ENCODE measurements around the gene FAHD2B. TPM values are rescaled to one million over a fixed set of nuclear protein-coding genes. Genes with fewer than 3 reads are reported as not detected.
"Not testable (repeated sequence)": the region's sequence is repeated elsewhere in the genome, so short reads cannot be mapped to it uniquely, and the experiment has no call there.

FAHD2B gene
- total RNA-seq (7.3 and 8.7 TPM in 2 replicates), polyA plus RNA-seq (3.3 and 5.2 TPM in 2 replicates), polyA minus RNA-seq (ENCODE audit: low replicate concordance) (1.6 and 9.9 TPM in 2 replicates)
- 5.8 and 8.6 TPM in 2 replicates for polyA plus RNA-seq (2012)

- H3K27me3 ChIP-seq (ENCODE audit: control insufficient read depth, insufficient read depth, low read length); H3K79me2 ChIP-seq (ENCODE audit: control insufficient read depth, insufficient read depth, low read length); H3K4me1 ChIP-seq (ENCODE audit: control insufficient read depth, extremely low read depth, insufficient read depth, low read length); H3K9ac ChIP-seq (ENCODE audit: insufficient read depth, low read length); H3K27ac ChIP-seq (ENCODE audit: insufficient read depth, low read length); H3K9me3 ChIP-seq (ENCODE audit: control insufficient read depth, insufficient read depth, low read depth, low read length); H4K20me1 ChIP-seq (ENCODE audit: control insufficient read depth, extremely low read depth, insufficient read depth, low read length); H2AFZ ChIP-seq (ENCODE audit: low read length); H3K36me3 ChIP-seq (ENCODE audit: control insufficient read depth, insufficient read depth, low read length): not testable (repeated sequence)
- H3K4me2 ChIP-seq (ENCODE audit: extremely low read depth, insufficient read depth, low read length) = peak within 1 kb of the TSS; percentile 51
- peak within 1 kb of the TSS in 2 of 4 experiments; percentile 40 to 45 for H3K4me3 ChIP-seq (replicated peaks in 1 of 4; ENCODE audit: control extremely low read depth in 1 of 4, insufficient read depth in 1 of 4, low read depth in 3 of 4, low read length in 4 of 4)
- peak; percentile 51 to 64 for DNase-seq (ENCODE audit: low read depth in 2 of 2)
Observed at GRCh38 chr2:97094772-97095611, at the start of gene FAHD2B. TSS of gene FAHD2B (minus strand) at chr2:97094882. CDS start at chr2:97091706, 3,176 bp downstream.

GRCh38 chr2:97144016-97144415 is 49.3 kb upstream of the FAHD2B start:
- H3K4me1 ChIP-seq (ENCODE audit: control insufficient read depth, extremely low read depth, insufficient read depth, low read length); H3K79me2 ChIP-seq (ENCODE audit: control insufficient read depth, insufficient read depth, low read length); H3K36me3 ChIP-seq (ENCODE audit: control insufficient read depth, insufficient read depth, low read length); H3K9me3 ChIP-seq (ENCODE audit: control insufficient read depth, insufficient read depth, low read depth, low read length); H4K20me1 ChIP-seq (ENCODE audit: control insufficient read depth, extremely low read depth, insufficient read depth, low read length); H3K27me3 ChIP-seq (ENCODE audit: control insufficient read depth, insufficient read depth, low read length); H2AFZ ChIP-seq (ENCODE audit: low read length); H3K27ac ChIP-seq (ENCODE audit: insufficient read depth, low read length); H3K4me2 ChIP-seq (ENCODE audit: extremely low read depth, insufficient read depth, low read length); H3K4me3 ChIP-seq (replicated peaks in 1 of 4; ENCODE audit: control extremely low read depth in 1 of 4, insufficient read depth in 1 of 4, low read depth in 3 of 4, low read length in 4 of 4); H3K9ac ChIP-seq (ENCODE audit: insufficient read depth, low read length): not testable (repeated sequence)
- peak in 1 of 2 donors; percentile 4 for DNase-seq (ENCODE audit: low read depth in 2 of 2)

GRCh38 chr2:97129090-97129489 is 34.4 kb upstream of the FAHD2B start:
- H3K9ac ChIP-seq (ENCODE audit: insufficient read depth, low read length); H3K9me3 ChIP-seq (ENCODE audit: control insufficient read depth, insufficient read depth, low read depth, low read length); H3K4me3 ChIP-seq (replicated peaks in 1 of 4; ENCODE audit: control extremely low read depth in 1 of 4, insufficient read depth in 1 of 4, low read depth in 3 of 4, low read length in 4 of 4); DNase-seq (ENCODE audit: low read depth in 2 of 2); H3K4me2 ChIP-seq (ENCODE audit: extremely low read depth, insufficient read depth, low read length); H3K36me3 ChIP-seq (ENCODE audit: control insufficient read depth, insufficient read depth, low read length); H2AFZ ChIP-seq (ENCODE audit: low read length); H3K27me3 ChIP-seq (ENCODE audit: control insufficient read depth, insufficient read depth, low read length); H4K20me1 ChIP-seq (ENCODE audit: control insufficient read depth, extremely low read depth, insufficient read depth, low read length); H3K4me1 ChIP-seq (ENCODE audit: control insufficient read depth, extremely low read depth, insufficient read depth, low read length); H3K27ac ChIP-seq (ENCODE audit: insufficient read depth, low read length); H3K79me2 ChIP-seq (ENCODE audit: control insufficient read depth, insufficient read depth, low read length): not testable (repeated sequence)

GRCh38 chr2:97113882-97114255 is 19.2 kb upstream of the FAHD2B start:
- H3K36me3 ChIP-seq (ENCODE audit: control insufficient read depth, insufficient read depth, low read length); H3K9me3 ChIP-seq (ENCODE audit: control insufficient read depth, insufficient read depth, low read depth, low read length); H3K27me3 ChIP-seq (ENCODE audit: control insufficient read depth, insufficient read depth, low read length); H3K79me2 ChIP-seq (ENCODE audit: control insufficient read depth, insufficient read depth, low read length); H3K4me2 ChIP-seq (ENCODE audit: extremely low read depth, insufficient read depth, low read length); DNase-seq (ENCODE audit: low read depth in 2 of 2); H3K4me1 ChIP-seq (ENCODE audit: control insufficient read depth, extremely low read depth, insufficient read depth, low read length); H4K20me1 ChIP-seq (ENCODE audit: control insufficient read depth, extremely low read depth, insufficient read depth, low read length): not testable (repeated sequence)
- H3K9ac ChIP-seq (ENCODE audit: insufficient read depth, low read length) = peak overlapping the region; percentile 59
- H3K4me3 ChIP-seq (replicated peaks in 1 of 4; ENCODE audit: control extremely low read depth in 1 of 4, insufficient read depth in 1 of 4, low read depth in 3 of 4, low read length in 4 of 4) = peak overlapping the region; percentile 16 to 81 (median 66)
- H3K27ac ChIP-seq (ENCODE audit: insufficient read depth, low read length) = peak overlapping the region; percentile 27
- H2AFZ ChIP-seq (ENCODE audit: low read length) = peak overlapping the region; percentile 81

Data from fibroblast of lung (primary cell).